Activated CD8-positive, alpha-beta memory T cell treated with anti-CD3 and anti-CD28 coated beads for 4 hours (primary cell): ENCODE measurements around the gene SP140L.
A peak's percentile ranks its signal among the peaks of the same experiment; 100 is the strongest.
"Not testable (repeated sequence)": the region's sequence is repeated elsewhere in the genome, so short reads cannot be mapped to it uniquely, and the experiment has no call there.

Experiments used
- DNase-seq, 2 donors: peaks; one replicate each; pipeline ENCODE4 v3.0.0-alpha.2; 2020; ENCODE audit warnings: low read depth in 2 of 2

The SP140L gene

GRCh38 chr2:230326453-230327417 lies at the start of gene SP140L:
TSS of gene SP140L (plus strand) at chr2:230327193. CDS start at chr2:230327270, 77 bp downstream.
- DNase-seq, result peak; percentile 66 to 73

- DNase-seq, result no peak
Observed at GRCh38 chr2:230282936-230283335, 44.1 kb upstream of the SP140L start.

GRCh38 chr2:230286048-230286447 lies 40.9 kb upstream of the SP140L start:
- DNase-seq, result no peak

GRCh38 chr2:230289311-230289710 lies 37.7 kb upstream of the SP140L start:
- not testable (repeated sequence) for DNase-seq

DNA sequence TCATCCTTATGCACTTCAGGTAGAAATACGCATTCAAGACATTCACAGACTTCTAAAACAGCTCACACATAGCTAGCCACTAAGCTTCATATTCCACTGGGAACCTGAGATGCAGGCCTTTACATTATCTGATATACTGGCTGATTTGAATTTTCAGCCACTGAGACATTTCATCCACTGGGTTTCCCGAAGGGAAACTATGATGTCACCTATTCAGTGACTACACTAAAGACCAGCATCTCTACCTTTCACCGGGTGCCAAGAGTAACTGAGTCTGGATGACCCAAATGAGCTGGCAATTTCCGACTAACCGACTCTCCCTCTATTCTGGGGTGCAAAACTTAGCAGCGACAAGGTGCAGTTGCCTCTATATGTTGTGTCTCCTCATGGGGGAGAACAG lies 31.8 kb upstream of the SP140L start:
- no peak for DNase-seq

- no peak for DNase-seq
Observed at GRCh38 chr2:230296917-230297316, 30.1 kb upstream of the SP140L start.

- DNase-seq, result no peak
Observed at GRCh38 chr2:230299618-230300017, 27.4 kb upstream of the SP140L start.

- DNase-seq, result no peak
Observed at GRCh38 chr2:230305416-230306275, 21.3 kb upstream of the SP140L start.

- no peak for DNase-seq
Observed at GRCh38 chr2:230306474-230306873, 20.5 kb upstream of the SP140L start.

DNA sequence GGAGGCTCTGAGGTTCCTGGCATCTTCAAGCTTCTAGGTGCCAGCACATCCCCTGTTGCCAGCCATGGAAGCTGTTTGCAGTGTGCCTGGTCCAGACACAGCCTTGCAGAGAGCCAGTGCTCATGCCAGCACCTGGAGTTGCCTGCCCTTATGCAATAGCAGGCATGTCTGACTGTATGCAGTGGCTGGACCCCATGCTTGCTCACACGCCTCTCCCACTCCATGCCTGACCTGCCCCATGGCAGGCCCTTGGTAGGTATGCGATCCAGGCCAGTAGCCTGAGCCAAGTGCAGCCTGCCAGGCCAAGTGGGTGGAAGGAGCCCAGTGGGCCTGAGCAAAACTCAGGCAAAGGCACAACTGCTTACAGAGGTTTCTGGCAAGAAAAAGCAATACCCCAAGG lies 19.5 kb upstream of the SP140L start:
- no peak for DNase-seq

DNA sequence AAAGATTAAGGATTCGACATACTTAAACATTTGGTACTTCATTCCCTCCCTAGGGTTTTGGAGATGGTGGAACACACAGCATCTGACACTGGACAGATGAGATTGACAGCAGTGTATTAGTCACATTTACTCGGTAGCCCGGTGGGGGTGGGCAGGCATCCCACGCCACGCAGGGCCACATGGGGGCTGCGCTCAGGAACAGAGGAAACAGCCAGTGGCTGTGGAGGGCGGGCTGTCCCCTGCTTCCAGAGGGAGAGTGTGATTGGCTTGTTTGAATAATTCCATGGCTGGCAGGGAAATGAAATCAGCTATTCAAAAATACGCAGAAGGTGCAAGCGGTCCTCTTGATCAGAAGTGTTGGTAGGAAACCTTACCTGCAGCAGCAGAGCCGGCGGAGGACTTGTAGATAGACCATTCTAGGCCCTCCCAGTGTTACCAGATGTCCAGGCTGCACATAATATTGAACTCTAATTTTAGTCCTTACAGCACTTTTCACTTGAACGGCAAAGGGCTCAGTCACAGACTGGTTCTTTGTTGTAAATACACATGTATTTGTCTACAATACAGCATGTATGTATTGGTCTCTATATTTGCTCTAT lies 18.5 kb upstream of the SP140L start:
- DNase-seq, result no peak

DNA sequence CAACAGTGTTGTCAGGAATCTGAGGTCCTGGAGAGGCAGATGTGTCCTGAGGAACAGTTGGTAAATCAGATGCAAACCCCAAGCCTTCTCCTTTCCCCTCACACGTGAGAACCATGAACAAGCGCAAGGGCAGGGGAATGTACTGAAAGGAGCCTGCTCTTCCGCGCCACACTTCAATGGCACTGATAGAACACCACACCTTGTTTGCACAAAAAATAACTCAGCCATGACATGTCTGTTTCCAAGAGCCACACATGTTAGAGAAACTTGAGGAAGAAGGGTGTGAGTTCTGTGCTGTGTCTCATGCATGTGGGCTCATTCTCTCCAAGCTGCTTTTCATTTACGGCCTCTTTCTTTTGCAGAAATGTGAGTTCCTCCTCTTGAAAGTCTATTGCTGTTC lies 16.2 kb upstream of the SP140L start:
- not testable (repeated sequence) for DNase-seq

DNA sequence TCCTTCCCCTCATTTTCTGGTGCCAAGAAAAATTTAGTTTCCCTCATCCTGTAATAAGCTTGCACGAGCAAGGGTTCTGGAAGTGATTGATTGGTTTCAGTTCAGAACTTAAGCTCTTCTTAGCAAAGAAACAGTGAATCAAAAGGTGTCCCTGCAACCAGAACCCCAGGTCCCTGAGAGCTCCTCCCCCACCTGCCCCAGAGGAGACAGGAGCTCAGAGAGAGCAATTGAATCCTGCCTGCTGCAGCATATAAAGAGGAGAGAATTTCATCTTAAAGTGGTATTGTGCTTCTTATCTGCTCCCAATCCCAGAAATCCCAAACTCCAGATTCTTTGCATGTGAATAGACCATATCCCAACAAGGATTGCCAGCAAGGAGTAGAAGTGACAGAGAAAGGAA lies 15.4 kb upstream of the SP140L start:
- DNase-seq, result not testable (repeated sequence)

GRCh38 chr2:230312638-230313037 lies 14.4 kb upstream of the SP140L start:
- DNase-seq, result no peak

DNA sequence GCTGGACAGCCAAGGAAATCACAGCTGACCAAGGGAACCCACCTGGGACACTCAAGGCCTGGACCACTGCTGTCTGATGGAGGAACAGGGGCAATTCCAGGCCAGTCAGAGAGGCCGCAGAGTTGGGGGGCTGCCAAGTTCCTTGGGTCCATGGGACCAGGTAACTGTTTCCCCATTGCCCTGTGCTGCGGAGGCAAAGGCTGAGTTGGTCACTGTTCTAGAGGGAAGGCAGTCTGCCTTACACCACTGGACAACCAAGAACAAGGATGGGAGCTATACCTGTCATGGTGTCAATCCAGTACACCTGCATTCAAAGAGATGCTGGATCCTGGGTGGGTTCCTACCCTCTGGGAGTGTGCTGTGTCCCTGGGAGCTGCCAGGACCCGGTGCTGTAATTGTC lies 9.6 kb upstream of the SP140L start:
- no peak for DNase-seq

- DNase-seq, result no peak
Observed at GRCh38 chr2:230318190-230319121, 8.5 kb upstream of the SP140L start.

GRCh38 chr2:230319211-230319862 lies 7.7 kb upstream of the SP140L start:
- DNase-seq, result peak; percentile 19 to 57

DNA sequence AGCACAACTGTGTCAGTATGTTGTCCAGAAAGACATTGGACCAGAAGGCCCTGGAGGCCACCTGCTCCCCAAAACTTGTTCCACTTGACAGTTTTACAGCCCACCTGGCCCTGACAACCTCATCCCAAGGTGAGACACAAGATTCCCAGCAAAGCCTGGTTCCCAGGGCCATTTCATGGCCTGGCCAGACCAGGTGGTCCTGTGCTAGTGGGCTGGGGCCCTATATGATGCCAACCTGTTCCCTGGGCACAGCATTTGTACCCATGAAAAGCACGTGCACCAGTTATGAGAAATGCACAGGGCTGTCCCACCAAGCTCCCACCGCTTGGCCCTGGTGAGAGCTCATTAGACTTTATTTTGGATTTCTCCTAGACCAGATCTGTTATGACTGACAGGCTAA lies 6.0 kb upstream of the SP140L start:
- no peak for DNase-seq

- DNase-seq, result no peak
Observed at GRCh38 chr2:230322561-230323384, 4.2 kb upstream of the SP140L start.
